HG03575 (cell line): ENCODE measurements around the gene ACAD8.
A peak's percentile ranks its signal among the peaks of the same experiment; 100 is the strongest.
"Not testable (repeated sequence)": the region's sequence is repeated elsewhere in the genome, so short reads cannot be mapped to it uniquely, and the experiment has no call there.

ENCODE experiments used
- ATAC-seq: cut with Tn5 transposase; IDR thresholded peaks from one replicate; pipeline ENCODE4 v1.9.1; 2021; ENCODE audit not compliant: unreplicated experiment, insufficient number of reproducible peaks, low FRiP score; ENCODE audit errors: extremely low read depth

Gene ACAD8

DNA sequence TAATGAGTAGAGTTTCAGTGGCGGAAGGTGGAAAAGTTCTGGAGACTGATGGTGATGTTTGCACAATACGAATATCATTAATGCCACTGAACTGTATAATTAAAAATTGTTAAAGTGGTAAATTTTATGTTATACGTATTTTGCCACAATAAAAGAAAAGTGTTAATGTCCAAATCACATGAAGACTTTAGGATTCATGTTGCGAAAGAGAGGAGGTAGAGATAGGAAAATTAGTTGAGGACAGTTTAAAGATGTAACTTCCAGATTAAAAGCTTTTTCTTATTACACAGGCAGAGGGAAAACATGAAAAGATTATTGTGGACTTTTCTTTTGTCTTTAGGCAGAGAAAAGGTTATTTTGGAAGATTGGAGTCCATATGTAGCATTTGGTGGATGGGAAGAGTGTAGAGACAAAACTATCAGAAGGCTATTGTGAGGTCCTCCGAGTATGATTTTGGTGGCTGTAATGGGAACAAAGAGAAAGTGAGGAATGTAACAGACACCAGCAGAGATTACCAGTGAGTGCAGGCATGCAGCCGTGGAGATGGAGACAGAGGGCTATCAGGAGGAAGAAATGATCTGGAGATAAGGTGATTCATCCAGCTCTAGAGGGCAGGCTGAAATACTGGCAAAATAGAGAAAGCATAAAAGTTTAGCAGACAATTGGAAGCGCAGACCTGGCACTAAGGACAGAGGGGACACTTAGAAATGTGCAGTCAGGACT is 16.4 kb upstream of the ACAD8 start:
- ATAC-seq: no peak

DNA sequence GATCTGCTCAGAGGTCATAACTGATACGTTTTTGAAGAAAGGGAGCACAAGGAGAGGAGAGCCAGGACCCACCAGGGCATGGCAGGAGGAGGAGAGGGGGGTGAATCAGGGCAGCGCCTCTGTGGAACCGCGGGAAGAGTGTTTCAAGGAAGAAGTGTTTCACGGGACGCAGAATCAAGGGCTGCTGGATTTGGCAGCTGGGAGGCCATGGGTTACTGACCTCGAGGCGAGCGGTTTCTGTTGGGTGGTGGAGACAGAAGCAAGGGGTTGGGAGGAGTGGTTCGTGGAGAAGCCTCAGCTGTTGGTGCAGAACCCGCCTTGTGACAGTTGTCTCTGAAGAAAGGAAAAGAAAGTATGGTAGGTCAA is 15.8 kb upstream of the ACAD8 start:
- no peak for ATAC-seq

DNA sequence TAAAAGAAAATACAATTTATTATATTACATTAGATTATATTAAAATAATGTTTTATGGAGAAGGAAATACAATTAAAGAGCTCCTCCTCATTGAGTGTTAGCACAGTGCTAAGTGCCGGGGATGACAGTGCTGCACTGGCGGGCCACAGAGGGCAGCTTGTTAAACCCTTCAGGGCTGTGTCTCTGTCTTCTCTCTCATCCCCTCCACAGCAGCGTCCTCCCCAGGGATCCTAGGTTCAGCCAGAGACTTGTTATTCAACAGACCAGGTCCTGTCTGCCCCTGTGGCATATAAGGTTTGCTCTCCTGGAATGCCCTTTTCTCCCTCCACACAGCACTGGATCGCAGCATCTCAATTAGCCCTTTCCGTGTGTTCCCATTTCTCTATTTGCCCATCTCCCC is 14.4 kb upstream of the ACAD8 start:
- no peak for ATAC-seq

DNA sequence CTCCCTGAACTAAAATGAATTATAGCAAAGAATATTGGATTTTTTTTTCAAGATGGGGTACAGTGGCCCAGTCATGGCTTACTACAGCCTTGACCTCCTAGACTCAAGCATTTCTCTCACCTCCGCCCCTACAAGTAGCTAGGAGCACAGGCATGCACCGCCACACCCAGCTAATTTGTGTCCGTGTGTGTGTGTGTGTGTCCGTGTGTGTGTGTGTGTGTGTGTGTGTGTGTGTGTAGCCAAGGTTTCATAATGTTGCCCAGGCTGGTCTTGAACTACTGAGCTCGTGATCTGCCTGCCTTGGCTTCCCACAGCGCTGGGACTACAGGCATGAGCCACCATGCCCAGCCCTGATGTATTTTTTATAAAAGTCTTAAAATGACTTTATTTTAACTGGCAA is 12.8 kb upstream of the ACAD8 start:
- ATAC-seq: no peak

DNA sequence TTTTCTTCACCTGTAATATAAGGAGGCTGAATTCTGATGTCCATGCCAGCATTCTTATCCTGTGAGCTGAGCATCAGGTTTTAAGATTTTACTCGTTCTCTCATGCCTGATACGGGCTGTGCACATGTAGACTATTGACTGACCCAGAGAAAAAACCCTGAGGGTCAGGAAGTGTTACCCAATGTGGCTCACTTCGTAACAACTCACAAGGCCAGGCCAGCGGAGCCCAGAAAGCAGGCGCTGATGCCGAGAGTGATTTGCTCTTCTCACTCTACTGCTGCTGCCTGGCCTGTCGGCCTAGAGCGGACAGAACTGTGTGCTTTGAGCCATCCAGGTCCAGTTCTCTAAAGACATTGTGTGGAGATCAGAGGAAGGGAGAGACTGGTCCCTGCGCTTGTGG is 11.0 kb upstream of the ACAD8 start:
- no peak for ATAC-seq

DNA sequence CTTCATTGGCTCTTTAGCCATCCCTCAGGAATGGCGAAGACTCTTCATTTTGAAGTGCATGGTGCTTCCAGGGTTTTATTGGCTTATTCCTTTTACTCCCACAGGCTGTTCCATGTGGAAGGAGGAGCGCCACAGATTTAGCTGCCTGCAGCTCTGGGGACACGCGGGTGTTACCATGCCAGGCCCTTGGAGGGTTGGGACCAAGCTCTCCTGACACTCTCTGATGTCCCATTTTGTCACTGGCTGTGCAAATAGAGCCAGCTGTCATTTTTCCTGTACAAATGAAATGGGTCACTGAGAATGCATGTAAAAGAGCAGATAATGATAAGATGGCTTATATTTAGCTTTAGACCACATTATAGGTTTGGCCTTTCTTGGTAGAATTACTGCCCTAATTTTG is 9.5 kb upstream of the ACAD8 start:
- no peak for ATAC-seq

DNA sequence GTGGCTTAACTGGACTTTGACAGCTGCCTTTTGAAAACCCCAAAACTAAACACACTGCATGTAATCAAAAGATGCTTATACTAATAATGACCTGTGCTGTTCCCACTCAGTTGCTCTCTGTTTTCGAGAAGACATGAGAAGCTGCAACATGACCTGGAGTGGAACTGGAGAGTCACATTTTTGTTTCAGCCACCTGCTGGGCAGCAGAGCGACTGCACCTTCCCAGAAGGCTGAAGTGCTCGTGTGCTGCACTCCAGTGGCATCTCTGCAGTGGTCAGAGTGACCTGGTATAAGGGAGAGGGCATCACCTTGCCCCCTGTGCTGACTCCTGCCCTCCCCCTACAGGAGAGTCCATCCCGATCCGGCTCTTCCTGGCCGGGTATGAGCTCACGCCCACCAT is 8.8 kb upstream of the ACAD8 start:
- ATAC-seq: no peak

DNA sequence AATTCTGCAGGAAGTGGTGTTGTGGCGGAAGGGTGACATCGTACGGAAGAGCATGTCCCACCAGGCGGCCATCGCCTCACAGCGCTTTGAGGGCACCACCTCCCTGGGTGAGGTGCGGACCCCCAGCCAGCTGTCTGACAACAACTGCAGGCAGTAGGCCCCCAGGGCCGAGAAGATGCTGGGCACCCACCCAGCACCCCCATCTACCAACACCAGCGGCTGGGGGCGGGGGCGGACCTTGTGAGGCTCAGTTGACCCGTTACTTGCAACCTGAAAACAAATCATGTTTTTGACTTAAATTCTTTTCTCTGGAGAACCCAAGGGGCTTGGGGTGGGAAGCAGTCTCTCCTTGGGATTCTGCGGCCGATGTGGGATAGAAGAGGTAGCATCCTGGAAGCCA is 7.9 kb upstream of the ACAD8 start:
- ATAC-seq: no peak

DNA sequence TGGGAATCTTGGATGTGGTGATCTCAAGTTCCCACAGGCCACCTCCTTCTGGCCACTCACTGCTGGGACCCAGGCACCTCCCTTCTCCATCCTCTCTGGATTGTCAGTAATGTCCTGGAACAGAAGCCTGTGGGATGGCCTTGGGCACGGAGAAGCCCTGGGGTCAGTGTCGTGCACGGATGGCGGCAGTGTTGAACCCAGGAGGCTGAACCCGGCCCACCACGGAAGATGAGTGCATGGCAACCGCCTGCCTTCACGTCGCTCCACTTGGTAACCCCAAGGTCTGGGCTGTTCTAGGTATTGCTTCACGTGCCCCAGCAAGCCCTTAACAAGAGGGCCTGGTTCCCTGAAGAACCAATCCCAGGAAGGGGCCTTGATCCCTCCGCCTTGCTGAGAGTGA is 7.3 kb upstream of the ACAD8 start:
- ATAC-seq: no peak

DNA sequence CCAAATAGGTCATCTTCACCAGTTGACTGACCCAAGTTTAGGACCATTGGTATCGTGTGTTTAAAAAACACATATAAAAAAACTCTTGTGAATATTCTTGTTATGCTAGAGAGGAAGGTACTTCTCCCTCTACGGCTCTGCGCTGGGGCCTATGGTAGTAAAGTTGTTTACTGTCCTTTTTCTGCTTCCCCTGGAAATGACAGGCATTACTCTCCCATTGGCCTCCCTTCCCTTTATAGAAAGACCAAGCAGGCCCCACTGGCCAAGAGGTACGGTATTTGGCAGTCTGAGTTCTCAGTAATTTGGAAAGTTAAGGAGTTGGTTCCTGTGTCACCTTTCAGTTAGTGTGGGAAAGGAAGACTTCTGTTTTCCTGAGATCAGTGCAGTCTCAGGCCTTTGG is 6.7 kb upstream of the ACAD8 start:
- ATAC-seq: no peak

DNA sequence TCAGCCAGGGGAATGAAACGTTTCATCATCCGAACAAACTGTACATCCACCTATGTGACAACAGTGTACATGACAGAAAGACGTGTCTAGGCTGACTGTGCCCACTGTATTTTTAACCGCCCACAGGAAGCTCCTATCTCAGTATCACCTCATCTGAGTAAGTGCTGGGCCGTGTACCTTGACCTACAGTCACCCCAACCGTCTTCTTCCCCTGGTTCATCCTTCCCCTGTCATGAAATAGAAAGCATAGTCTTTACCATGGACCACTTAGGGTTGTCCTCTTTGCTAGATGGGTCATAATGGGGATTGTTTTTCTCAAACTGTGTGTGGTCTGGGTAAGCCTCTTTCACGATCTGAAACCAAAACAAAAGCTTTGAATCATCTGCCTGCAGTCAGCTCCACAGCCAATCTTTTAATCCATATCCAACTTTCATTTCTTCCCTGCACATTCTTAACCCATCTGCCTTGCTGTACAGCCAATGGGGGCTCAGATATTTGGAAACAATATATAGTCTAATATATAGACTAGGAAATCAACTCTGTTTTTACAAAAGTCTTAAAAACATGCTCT is 4.4 kb upstream of the ACAD8 start:
- no peak for ATAC-seq

DNA sequence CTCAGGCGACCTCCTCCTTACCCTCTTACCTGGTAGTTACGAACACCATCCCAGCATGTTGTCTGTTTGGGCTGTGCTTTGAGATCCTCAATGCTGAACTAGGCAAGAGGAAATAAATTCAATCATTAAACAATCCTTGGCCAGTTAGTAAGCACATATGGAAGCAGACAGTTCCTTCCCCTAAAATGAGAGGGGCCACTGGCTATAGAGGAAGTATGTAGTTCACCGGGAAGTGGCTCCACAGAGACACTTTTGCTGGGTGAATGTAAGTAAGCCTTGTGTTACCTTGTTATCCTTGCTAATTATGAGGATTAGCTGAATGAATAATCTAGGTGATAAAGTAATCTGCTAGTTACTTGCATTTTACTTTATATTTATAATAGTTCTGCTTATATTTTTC is 3.1 kb upstream of the ACAD8 start:
- ATAC-seq: no peak

DNA sequence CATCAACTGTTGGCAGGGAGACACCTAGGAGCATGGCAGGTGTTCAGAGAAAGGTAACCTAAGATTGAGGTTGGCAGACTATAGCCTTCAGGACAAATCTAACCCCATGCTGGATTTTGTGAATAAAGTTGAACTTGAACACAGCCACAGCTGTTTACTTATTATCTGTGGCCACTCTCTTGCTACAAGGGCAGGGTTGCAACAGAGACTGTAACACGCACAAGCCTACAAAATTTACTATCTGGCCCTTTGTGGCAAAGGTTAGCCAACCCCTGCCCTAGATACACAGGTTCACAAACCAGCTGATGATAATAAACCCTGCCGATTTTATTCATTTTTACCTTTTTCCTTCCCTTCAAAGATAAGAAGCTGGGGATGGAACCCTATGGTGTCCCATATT is 2.7 kb upstream of the ACAD8 start:
- ATAC-seq: no peak

DNA sequence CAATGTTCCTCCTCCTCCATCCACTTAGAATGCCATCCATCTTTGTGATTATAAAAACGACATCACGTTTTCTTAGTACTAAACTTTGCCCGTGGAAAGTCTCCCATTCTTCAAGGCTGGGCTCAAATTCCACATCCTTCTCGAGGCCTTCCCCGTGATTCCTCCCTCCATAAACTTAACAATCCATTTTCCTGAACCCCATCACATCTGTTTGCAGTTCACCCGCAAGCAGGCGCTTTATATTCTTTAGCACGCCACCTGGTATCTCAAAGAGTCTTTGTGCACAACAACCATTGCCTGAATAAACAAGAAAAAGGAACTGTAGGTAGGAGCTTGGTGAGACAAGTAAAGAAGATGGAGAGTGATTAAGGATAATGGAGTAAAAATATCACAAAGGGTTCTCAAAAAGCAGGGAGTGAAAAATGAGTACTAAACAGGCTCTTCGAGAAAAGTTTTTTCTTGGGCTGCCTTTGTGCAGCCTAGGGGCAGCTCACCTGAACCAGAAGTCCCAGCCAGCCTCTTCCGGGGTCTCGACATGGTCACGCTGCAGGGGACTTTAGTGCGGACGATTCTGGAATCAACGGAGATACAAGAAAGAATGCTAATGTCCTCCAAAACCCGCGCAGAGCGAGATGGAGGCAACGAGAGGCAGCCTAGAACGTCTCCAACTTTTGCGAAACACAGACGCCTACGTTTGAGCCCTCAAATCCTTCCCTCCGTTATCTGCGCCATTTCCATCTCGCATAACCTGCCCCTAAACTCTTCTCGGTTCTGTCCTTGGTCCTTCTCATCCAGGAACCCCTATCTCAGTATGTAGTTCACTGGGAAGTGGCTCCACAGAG is 801 bp upstream of the ACAD8 start:
- ATAC-seq: peak; percentile 20

DNA sequence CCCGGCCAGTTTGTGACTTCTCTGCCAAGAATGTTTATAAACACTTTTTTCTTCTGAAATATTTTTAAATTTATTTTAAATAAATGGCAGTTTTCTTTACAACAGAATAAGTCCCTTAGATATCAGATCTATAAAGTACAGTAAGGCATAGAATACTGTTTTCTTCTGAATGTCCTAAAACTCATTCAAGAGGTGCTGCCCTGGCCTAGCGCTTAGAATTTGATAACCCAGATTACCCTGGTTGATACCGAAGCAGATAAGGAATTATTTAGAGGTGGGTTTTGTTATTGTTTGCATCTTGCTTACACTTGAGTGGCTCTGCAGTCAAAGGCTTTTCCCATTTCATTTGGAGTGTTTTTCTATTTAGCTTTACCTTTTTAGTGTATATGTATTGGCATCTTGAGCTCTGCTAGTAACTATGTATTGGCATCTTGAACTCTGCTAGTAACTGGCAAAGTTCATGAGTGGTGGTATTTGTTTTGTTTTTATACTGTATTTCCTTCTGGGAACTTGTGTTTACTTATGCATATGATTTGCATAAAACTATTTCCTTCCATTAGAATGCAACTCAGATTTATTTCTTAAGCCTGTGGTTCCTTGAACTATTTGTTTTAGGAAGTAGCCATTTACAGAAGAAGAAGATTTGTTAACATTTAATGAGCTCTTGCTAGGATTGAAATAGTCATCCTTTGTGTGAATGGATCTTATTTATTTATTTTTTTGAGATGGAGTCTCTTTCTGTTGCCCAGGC is 1.2 kb downstream of the ACAD8 start:
- no peak for ATAC-seq

DNA sequence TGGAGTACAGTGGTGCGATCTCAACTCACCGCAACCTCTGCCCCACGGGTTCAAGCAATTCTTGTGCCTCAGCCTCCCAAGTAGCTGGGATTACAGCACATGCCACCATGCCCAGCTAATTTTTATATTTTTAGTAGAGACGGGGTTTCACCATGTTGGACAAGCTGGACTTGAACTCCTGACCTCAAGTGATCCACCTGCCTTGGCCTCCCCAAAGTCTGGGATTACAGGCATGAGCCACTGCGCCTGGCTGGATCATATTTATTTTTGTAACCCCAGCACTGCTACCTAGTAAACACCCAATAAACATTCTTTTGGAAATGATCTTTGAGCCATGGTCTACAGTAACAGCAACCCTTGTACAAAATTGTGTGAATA is 1.8 kb downstream of the ACAD8 start:
- ATAC-seq: not testable (repeated sequence)

DNA sequence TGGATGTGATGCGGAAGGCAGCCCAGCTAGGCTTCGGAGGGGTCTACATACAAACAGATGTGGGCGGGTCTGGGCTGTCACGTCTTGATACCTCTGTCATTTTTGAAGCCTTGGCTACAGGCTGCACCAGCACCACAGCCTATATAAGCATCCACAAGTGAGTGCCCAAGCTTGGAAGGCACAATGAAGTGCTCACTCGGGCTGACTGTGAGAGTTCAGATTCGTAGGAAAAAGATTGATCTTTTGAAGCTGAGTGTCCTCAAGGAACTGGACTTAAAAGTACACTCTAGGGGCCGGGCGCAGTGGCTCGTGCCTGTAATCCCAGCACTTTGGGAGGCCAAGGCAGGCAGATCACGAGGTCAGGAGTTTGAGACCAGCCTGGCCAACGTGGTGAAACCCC is 3.7 kb downstream of the ACAD8 start:
- no peak for ATAC-seq

DNA sequence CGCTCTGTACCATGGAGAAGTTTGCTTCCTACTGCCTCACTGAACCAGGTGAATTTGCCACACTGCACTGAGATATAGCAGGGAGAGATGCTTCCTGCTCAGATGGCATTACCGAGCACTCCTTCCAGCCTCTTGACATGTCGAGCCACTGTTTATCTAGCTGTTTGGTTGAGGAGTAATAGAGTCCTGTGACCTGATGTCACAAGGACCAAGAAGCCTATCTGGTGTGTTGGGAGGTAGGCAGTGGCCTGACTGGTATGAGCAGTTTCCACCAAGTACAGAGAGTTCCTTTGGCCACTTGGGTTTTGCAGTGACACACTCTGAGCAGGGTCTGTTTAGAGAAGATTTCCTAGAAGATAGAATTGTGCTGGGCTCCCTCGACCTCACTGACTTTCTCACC is 5.2 kb downstream of the ACAD8 start:
- ATAC-seq: no peak

DNA sequence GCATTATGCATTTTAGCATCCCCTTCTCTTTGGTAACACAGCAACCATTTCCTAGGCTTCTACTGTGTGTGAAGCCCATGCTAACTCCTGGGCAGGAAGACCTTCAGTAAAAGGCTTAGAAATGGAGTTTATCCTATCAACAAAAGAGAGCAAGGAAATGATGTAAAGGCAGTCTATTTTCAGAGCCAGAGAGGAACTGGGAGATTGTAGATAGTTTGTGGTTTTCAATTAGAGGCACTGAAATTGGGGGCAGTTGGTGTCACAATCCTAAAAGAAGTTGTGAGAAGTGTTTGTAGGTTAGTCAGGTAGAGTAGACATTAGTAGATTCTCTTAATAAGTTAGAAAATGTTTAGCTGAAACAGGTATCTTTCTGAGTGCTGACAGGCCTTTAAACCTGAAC is 7.1 kb downstream of the ACAD8 start:
- ATAC-seq: no peak

DNA sequence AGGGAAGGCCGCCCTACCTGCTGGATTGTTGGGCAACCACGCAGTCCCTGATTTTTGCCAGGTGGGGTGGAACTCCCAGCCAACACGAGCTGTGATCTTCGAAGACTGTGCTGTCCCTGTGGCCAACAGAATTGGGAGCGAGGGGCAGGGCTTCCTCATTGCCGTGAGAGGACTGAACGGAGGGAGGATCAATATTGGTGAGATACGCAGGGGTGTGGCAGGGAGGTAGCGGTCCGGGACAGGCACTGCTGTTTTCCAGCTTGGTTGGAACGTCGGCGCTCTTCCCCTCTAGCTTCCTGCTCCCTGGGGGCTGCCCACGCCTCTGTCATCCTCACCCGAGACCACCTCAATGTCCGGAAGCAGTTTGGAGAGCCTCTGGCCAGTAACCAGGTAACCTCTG is 7.6 kb downstream of the ACAD8 start:
- ATAC-seq: no peak
